HEK293 (cell line): Measurements from ENCODE around the gene SPEF1.

Source experiments
- GFI1B ChIP-seq: fragments of 450-650 bp; formaldehyde crosslinking; IDR thresholded peaks from 2 replicates; pipeline ENCODE4 v1.5.1; 2016; ENCODE audit warnings: missing biosample characterization, missing genetic modification characterization
- KLF9 ChIP-seq: fragments of 450-650 bp; formaldehyde crosslinking; IDR thresholded peaks from 2 replicates; pipeline ENCODE4 v1.5.1; 2016; ENCODE audit warnings: missing biosample characterization, missing genetic modification characterization, low read depth
- OVOL3 ChIP-seq: fragments of 450-650 bp; formaldehyde crosslinking; IDR thresholded peaks from 2 replicates; pipeline ENCODE4 v1.5.1; 2016; ENCODE audit warnings: missing biosample characterization, missing genetic modification characterization
- SP3 ChIP-seq: fragments of 450-650 bp; formaldehyde crosslinking; IDR thresholded peaks from 2 replicates; pipeline ENCODE4 v1.5.1; 2016; ENCODE audit warnings: missing biosample characterization, missing genetic modification characterization
- ZBTB20 ChIP-seq: fragments of 450-650 bp; formaldehyde crosslinking; IDR thresholded peaks from 2 replicates; pipeline ENCODE4 v1.5.1; 2016; ENCODE audit warnings: missing biosample characterization, missing genetic modification characterization
- ZNF138 ChIP-seq: fragments of 450-650 bp; formaldehyde crosslinking; IDR thresholded peaks from 2 replicates; pipeline ENCODE4 v1.5.1; 2016; ENCODE audit warnings: missing biosample characterization, missing genetic modification characterization, borderline replicate concordance
- ZNF157 ChIP-seq: fragments of 450-650 bp; formaldehyde crosslinking; IDR thresholded peaks from 2 replicates; pipeline ENCODE4 v1.5.1; 2016; ENCODE audit warnings: missing biosample characterization, missing genetic modification characterization
- ZNF169 ChIP-seq: fragments of 450-650 bp; formaldehyde crosslinking; IDR thresholded peaks from 2 replicates; pipeline ENCODE4 v1.5.1; 2016; ENCODE audit warnings: missing biosample characterization, missing genetic modification characterization
- ZNF19 ChIP-seq: fragments of 450-650 bp; formaldehyde crosslinking; IDR thresholded peaks from 2 replicates; pipeline ENCODE4; 2016; ENCODE audit warnings: missing biosample characterization, missing genetic modification characterization, low read depth
- ZNF311 ChIP-seq: fragments of 450-650 bp; formaldehyde crosslinking; IDR thresholded peaks from 2 replicates; pipeline ENCODE4 v1.5.1; 2017; ENCODE audit warnings: missing biosample characterization, missing genetic modification characterization, borderline replicate concordance
- ZNF416 ChIP-seq: fragments of 450-650 bp; formaldehyde crosslinking; IDR thresholded peaks from 2 replicates; pipeline ENCODE4 v1.5.1; 2016; ENCODE audit warnings: missing biosample characterization, missing genetic modification characterization
- ZNF48 ChIP-seq: fragments of 450-650 bp; formaldehyde crosslinking; IDR thresholded peaks from 2 replicates; pipeline ENCODE4 v1.5.1; 2016; ENCODE audit warnings: missing biosample characterization, missing genetic modification characterization
- ZNF510 ChIP-seq: fragments of 450-650 bp; formaldehyde crosslinking; IDR thresholded peaks from 2 replicates; pipeline ENCODE4 v1.5.1; 2018; ENCODE audit warnings: mild to moderate bottlenecking, missing genetic modification characterization, missing biosample characterization; ENCODE audit not compliant: insufficient replicate concordance
- ZNF621 ChIP-seq: fragments of 450-650 bp; formaldehyde crosslinking; IDR thresholded peaks from 2 replicates; pipeline ENCODE4 v1.5.1; 2017; ENCODE audit warnings: missing biosample characterization, missing genetic modification characterization
- ZNF623 ChIP-seq: fragments of 450-650 bp; formaldehyde crosslinking; IDR thresholded peaks from 2 replicates; pipeline ENCODE4 v1.5.1; 2016; ENCODE audit warnings: missing biosample characterization, missing genetic modification characterization
- ZNF664 ChIP-seq: fragments of 450-650 bp; formaldehyde crosslinking; IDR thresholded peaks from 2 replicates; pipeline ENCODE4 v1.5.1; 2016; ENCODE audit warnings: missing biosample characterization, missing genetic modification characterization
- ZNF707 ChIP-seq: fragments of 450-650 bp; formaldehyde crosslinking; IDR thresholded peaks from 2 replicates; pipeline ENCODE4 v1.5.1; 2016; ENCODE audit warnings: missing biosample characterization, missing genetic modification characterization
- ZNF792 ChIP-seq: fragments of 450-650 bp; formaldehyde crosslinking; IDR thresholded peaks from 2 replicates; pipeline ENCODE4 v1.5.1; 2016; ENCODE audit warnings: missing biosample characterization, missing genetic modification characterization
- ZSCAN23 ChIP-seq: fragments of 450-650 bp; formaldehyde crosslinking; IDR thresholded peaks from 2 replicates; pipeline ENCODE4 v1.5.1; 2016; ENCODE audit warnings: missing biosample characterization, missing genetic modification characterization
- TF ChIP-seq, protein P1 (sequence below): fragments of 450-650 bp; formaldehyde crosslinking; IDR thresholded peaks from 2 replicates; pipeline ENCODE4 v1.5.1; 2016; ENCODE audit warnings: missing biosample characterization, missing genetic modification characterization
- TF ChIP-seq, protein P2 (sequence below): fragments of 450-650 bp; formaldehyde crosslinking; IDR thresholded peaks from 2 replicates; pipeline ENCODE4 v1.5.1; 2016; ENCODE audit warnings: missing biosample characterization, missing genetic modification characterization
- TF ChIP-seq, protein P3 (sequence below): fragments of 450-650 bp; formaldehyde crosslinking; IDR thresholded peaks from 2 replicates; pipeline ENCODE4 v1.5.1; 2016; ENCODE audit warnings: missing biosample characterization, missing genetic modification characterization
- TF ChIP-seq, protein P4 (sequence below): fragments of 450-650 bp; formaldehyde crosslinking; optimal IDR thresholded peaks from 2 replicates; pipeline ENCODE3; 2016; ENCODE audit warnings: missing biosample characterization, mild to moderate bottlenecking, missing genetic modification characterization
- TF ChIP-seq, protein P5 (sequence below): fragments of 450-650 bp; formaldehyde crosslinking; IDR thresholded peaks from 2 replicates; pipeline ENCODE4 v1.5.1; 2016; ENCODE audit warnings: missing biosample characterization, missing genetic modification characterization, low read depth
- TF ChIP-seq, protein P6 (sequence below): fragments of 450-650 bp; formaldehyde crosslinking; IDR thresholded peaks from 2 replicates; pipeline ENCODE4 v1.5.1; 2017; ENCODE audit warnings: missing biosample characterization, missing genetic modification characterization
- TF ChIP-seq, protein P7 (sequence below): fragments of 450-650 bp; formaldehyde crosslinking; IDR thresholded peaks from 2 replicates; pipeline ENCODE4 v1.5.1; 2016; ENCODE audit warnings: missing biosample characterization, missing genetic modification characterization

Gene SPEF1

DNA sequence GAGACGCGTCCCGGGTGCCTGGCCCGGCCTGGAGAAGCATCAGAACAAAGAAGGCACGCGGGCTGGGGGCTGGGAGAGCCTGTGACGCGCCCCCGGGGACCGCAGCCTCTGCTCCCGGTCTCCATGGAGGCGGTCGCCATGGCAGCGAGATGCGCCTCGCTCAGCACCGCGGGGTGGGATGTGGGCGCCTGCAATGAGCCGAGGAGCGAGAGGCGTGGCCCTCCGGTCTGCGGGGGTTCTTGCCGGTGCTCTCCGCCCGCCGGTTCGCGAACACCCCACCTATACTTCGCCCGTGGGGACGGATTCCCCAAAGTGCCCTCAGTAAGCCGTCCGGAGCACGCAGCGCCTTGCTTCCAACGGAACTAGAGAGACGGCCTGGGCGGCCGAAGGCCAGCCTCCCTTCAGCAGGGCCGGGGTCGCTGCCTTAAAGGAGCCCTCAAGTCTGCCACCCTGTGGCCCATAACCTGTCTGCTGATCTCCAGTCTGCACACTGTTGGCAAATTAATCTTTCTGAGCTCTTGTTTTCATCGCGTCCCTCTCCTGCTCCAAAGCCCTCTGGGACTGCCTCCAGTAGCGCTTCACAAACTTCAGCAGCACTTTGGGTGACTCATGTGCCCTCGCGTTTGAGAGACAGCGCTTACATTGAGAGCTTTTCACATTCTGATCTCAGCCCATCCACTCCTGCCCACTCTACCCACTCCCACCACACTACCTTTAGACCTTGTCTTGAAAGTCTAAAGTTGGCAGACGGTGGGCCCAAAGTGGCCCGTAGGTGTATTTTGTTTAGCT is 12.7 kb downstream of the SPEF1 start (continued):
- TF ChIP-seq, protein P1, sequence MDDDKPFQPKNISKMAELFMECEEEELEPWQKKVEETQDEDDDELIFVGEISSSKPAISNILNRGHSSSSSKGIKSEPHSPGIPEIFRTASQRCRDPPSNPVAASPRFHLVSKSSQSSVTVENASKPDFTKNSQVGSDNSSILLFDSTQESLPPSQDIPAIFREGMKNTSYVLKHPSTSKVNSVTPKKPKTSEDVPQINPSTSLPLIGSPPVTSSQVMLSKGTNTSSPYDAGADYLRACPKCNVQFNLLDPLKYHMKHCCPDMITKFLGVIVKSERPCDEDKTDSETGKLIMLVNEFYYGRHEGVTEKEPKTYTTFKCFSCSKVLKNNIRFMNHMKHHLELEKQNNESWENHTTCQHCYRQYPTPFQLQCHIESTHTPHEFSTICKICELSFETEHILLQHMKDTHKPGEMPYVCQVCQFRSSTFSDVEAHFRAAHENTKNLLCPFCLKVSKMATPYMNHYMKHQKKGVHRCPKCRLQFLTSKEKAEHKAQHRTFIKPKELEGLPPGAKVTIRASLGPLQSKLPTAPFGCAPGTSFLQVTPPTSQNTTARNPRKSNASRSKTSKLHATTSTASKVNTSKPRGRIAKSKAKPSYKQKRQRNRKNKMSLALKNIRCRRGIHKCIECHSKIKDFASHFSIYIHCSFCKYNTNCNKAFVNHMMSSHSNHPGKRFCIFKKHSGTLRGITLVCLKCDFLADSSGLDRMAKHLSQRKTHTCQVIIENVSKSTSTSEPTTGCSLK: no peak
- TF ChIP-seq ZSCAN23 (tag by site-specific recombination): no peak
- no peak for TF ChIP-seq ZNF510 (tag by site-specific recombination)
- no peak; the same call in 1 of the 2 replicates for TF ChIP-seq ZBTB20 (tag by site-specific recombination)
- TF ChIP-seq, protein P2, sequence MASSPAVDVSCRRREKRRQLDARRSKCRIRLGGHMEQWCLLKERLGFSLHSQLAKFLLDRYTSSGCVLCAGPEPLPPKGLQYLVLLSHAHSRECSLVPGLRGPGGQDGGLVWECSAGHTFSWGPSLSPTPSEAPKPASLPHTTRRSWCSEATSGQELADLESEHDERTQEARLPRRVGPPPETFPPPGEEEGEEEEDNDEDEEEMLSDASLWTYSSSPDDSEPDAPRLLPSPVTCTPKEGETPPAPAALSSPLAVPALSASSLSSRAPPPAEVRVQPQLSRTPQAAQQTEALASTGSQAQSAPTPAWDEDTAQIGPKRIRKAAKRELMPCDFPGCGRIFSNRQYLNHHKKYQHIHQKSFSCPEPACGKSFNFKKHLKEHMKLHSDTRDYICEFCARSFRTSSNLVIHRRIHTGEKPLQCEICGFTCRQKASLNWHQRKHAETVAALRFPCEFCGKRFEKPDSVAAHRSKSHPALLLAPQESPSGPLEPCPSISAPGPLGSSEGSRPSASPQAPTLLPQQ (tag by site-specific recombination): peak; percentile 72; the same call in 1 of the 2 replicates
- TF ChIP-seq ZNF416 (tag by site-specific recombination): no peak
- no peak for TF ChIP-seq ZNF621
- TF ChIP-seq ZNF664: no peak
- no peak for TF ChIP-seq ZNF792 (tag by site-specific recombination)
- TF ChIP-seq ZNF707 (tag by site-specific recombination): no peak
- TF ChIP-seq, protein P3, sequence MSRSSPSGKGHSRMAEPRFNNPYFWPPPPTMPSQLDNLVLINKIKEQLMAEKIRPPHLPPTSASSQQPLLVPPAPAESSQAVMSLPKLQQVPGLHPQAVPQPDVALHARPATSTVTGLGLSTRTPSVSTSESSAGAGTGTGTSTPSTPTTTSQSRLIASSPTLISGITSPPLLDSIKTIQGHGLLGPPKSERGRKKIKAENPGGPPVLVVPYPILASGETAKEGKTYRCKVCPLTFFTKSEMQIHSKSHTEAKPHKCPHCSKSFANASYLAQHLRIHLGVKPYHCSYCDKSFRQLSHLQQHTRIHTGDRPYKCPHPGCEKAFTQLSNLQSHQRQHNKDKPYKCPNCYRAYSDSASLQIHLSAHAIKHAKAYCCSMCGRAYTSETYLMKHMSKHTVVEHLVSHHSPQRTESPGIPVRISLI: no peak
- no peak for TF ChIP-seq ZNF157 (tag by site-specific recombination)
- TF ChIP-seq, protein P4, sequence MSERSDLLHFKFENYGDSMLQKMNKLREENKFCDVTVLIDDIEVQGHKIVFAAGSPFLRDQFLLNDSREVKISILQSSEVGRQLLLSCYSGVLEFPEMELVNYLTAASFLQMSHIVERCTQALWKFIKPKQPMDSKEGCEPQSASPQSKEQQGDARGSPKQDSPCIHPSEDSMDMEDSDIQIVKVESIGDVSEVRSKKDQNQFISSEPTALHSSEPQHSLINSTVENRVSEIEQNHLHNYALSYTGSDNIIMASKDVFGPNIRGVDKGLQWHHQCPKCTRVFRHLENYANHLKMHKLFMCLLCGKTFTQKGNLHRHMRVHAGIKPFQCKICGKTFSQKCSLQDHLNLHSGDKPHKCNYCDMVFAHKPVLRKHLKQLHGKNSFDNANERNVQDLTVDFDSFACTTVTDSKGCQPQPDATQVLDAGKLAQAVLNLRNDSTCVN (tag by site-specific recombination): no peak
- TF ChIP-seq, protein P5, sequence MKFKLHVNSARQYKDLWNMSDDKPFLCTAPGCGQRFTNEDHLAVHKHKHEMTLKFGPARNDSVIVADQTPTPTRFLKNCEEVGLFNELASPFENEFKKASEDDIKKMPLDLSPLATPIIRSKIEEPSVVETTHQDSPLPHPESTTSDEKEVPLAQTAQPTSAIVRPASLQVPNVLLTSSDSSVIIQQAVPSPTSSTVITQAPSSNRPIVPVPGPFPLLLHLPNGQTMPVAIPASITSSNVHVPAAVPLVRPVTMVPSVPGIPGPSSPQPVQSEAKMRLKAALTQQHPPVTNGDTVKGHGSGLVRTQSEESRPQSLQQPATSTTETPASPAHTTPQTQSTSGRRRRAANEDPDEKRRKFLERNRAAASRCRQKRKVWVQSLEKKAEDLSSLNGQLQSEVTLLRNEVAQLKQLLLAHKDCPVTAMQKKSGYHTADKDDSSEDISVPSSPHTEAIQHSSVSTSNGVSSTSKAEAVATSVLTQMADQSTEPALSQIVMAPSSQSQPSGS: no peak
- TF ChIP-seq GFI1B (tag by site-specific recombination): no peak
- TF ChIP-seq ZNF48: no peak
- no peak for TF ChIP-seq ZNF19 (tag by site-specific recombination)
- no peak for TF ChIP-seq ZNF138
- peak; percentile 48 for TF ChIP-seq KLF9 (tag by site-specific recombination)
- no peak for TF ChIP-seq ZNF169 (tag by site-specific recombination)
- TF ChIP-seq, protein P6, sequence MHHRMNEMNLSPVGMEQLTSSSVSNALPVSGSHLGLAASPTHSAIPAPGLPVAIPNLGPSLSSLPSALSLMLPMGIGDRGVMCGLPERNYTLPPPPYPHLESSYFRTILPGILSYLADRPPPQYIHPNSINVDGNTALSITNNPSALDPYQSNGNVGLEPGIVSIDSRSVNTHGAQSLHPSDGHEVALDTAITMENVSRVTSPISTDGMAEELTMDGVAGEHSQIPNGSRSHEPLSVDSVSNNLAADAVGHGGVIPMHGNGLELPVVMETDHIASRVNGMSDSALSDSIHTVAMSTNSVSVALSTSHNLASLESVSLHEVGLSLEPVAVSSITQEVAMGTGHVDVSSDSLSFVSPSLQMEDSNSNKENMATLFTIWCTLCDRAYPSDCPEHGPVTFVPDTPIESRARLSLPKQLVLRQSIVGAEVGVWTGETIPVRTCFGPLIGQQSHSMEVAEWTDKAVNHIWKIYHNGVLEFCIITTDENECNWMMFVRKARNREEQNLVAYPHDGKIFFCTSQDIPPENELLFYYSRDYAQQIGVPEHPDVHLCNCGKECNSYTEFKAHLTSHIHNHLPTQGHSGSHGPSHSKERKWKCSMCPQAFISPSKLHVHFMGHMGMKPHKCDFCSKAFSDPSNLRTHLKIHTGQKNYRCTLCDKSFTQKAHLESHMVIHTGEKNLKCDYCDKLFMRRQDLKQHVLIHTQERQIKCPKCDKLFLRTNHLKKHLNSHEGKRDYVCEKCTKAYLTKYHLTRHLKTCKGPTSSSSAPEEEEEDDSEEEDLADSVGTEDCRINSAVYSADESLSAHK (tag by site-specific recombination): no peak
- no peak for TF ChIP-seq ZNF623 (tag by site-specific recombination)
- no peak for TF ChIP-seq SP3 (tag by site-specific recombination)
- TF ChIP-seq OVOL3 (tag by site-specific recombination): no peak
- no peak for TF ChIP-seq ZNF311 (tag by site-specific recombination)
- TF ChIP-seq, protein P7, sequence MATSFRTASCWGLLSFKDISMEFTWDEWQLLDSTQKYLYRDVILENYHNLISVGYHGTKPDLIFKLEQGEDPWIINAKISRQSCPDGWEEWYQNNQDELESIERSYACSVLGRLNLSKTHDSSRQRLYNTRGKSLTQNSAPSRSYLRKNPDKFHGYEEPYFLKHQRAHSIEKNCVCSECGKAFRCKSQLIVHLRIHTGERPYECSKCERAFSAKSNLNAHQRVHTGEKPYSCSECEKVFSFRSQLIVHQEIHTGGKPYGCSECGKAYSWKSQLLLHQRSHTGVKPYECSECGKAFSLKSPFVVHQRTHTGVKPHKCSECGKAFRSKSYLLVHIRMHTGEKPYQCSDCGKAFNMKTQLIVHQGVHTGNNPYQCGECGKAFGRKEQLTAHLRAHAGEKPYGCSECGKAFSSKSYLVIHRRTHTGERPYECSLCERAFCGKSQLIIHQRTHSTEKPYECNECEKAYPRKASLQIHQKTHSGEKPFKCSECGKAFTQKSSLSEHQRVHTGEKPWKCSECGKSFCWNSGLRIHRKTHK (tag by site-specific recombination): no peak
